DMS153 treated with DMSO at 0.1 percent for 48 hours (cell line): ENCODE measurements around the gene SRSF7.
"Not testable (repeated sequence)": the region's sequence is repeated elsewhere in the genome, so short reads cannot be mapped to it uniquely, and the experiment has no call there.

Experiments used
- DNase-seq: peaks from one replicate; lab custom pipeline; 2025; ENCODE audit not compliant: unreplicated experiment; lab: John Stamatoyannopoulos, UW

SRSF7 gene

GRCh38 chr2:38754506-38754905, 3.3 kb upstream of the SRSF7 start:
- DNase-seq: no peak

GRCh38 chr2:38754049-38754448, 2.9 kb upstream of the SRSF7 start:
- no peak for DNase-seq

- peak; percentile 43 for DNase-seq
Observed at GRCh38 chr2:38751596-38752410, 642 bp upstream of the SRSF7 start.

- peak; percentile 22 for DNase-seq
Observed at GRCh38 chr2:38750011-38750890, 910 bp downstream of the SRSF7 start.

GRCh38 chr2:38748943-38749804, 2.0 kb downstream of the SRSF7 start:
- DNase-seq: no peak

- no peak for DNase-seq
Observed at GRCh38 chr2:38748391-38748790, 2.8 kb downstream of the SRSF7 start.

- no peak for DNase-seq
Observed at GRCh38 chr2:38747819-38748218, 3.3 kb downstream of the SRSF7 start.

GRCh38 chr2:38747007-38747424, 4.1 kb downstream of the SRSF7 start:
- no peak for DNase-seq

GRCh38 chr2:38745267-38745666, 5.9 kb downstream of the SRSF7 start:
- no peak for DNase-seq

GRCh38 chr2:38744399-38744780, 6.8 kb downstream of the SRSF7 start:
- no peak for DNase-seq

- DNase-seq: no peak
Observed at GRCh38 chr2:38743672-38744398, 7.3 kb downstream of the SRSF7 start.

GRCh38 chr2:38742797-38743559, 8.2 kb downstream of the SRSF7 start:
- no peak for DNase-seq

- peak; percentile 23 for DNase-seq
Observed at GRCh38 chr2:38740851-38741731, 10.1 kb downstream of the SRSF7 start.

GRCh38 chr2:38739524-38739923, 11.6 kb downstream of the SRSF7 start:
- DNase-seq: no peak

- DNase-seq: no peak
Observed at GRCh38 chr2:38737925-38738324, 13.2 kb downstream of the SRSF7 start.

- DNase-seq: not testable (repeated sequence)
Observed at GRCh38 chr2:38737000-38737698, 14.0 kb downstream of the SRSF7 start.

- no peak for DNase-seq
Observed at GRCh38 chr2:38735999-38736320, 15.2 kb downstream of the SRSF7 start.

- no peak for DNase-seq
Observed at GRCh38 chr2:38734299-38735058, 16.7 kb downstream of the SRSF7 start.
